GM21529 (cell line): ENCODE data around the gene PSMD9.
"Not testable (repeated sequence)": the region's sequence is repeated elsewhere in the genome, so short reads cannot be mapped to it uniquely, and the experiment has no call there.

ENCODE experiments used
- ATAC-seq: cut with Tn5 transposase; IDR thresholded peaks from one replicate; pipeline ENCODE4 v1.9.1; 2021; ENCODE audit not compliant: unreplicated experiment

Gene PSMD9

GRCh38 chr12:121872546-121873215 lies 15.9 kb upstream of the PSMD9 start:
- no peak for ATAC-seq

DNA sequence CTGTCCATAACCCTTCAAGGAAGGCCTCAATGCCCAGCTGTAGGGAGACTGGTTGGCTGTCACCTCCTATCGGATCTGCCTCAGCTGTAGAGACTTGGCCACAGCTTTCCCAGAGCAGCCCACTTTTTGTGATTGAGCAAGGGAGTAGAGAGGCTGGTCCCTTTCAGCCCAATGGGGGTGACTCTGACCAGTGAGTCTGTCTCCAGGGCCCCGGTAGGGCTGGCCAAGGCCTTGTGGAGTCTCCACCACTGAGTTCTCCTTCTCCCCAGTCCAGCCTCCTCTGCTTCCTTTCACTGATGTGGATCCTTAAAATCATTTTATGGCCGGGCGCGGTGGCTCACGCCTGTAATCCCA lies 15.4 kb upstream of the PSMD9 start:
- no peak for ATAC-seq

DNA sequence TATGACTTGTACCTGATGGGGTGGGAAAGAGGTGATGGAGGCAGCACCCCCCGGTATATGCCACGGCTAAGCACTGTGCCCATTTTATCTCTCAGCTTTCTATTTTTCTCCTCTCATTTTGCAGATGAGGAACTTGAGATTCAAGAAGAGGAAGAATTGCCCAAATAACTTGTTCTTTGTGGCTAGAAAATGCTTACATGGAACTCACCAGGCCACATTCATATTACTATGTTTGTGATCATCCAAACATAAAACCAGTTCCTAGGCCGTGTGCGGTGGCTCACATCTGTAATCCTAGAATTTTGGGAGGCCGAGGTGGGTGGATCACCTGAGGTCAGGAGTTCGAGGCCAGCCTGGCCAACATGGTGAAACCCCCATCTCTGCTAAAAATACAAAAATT lies 14.5 kb upstream of the PSMD9 start:
- ATAC-seq, result no peak

DNA sequence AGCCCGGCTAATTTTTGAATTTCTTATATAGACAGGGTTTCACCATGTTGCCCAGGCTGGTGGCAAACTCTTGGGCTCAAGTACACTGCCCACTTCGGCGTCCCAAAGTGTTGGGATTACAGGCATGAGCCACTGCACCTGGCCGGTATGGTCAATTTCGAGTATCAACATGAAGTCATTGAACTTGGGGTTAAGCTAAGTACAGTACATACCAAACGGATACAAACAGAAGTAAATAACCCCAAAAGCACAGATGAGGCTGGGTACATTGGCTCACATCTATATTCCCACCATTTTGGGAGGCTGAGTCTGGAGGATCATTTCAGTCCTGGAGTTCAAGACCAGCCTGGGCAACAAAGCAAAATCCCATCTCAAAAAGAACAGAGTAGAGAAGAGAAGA lies 13.0 kb upstream of the PSMD9 start:
- no peak for ATAC-seq

- ATAC-seq, result not testable (repeated sequence)
Measured at GRCh38 chr12:121876080-121876447, 12.5 kb upstream of the PSMD9 start.

- ATAC-seq, result no peak
Measured at GRCh38 chr12:121883315-121883660, 5.3 kb upstream of the PSMD9 start.

DNA sequence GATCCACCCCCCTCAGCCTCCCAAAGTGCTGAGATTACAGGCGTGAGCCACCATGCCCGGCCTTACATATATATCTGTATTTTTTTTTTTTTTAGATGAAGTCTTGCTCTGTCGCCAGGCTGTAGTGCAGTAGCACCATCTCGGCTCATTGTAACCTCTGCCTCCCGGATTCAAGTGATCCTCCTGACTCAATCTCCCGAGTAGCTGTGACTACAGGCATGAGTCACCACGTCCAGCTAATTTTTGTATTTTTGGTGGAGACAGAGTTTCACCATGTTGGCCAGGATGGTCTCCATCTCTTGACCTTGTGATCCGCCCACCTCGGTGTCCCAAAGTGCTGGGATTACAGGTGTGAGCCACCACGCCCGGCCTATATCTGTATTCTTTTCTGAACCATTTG lies 3.5 kb upstream of the PSMD9 start:
- ATAC-seq, result not testable (repeated sequence)

- ATAC-seq, result no peak
Measured at GRCh38 chr12:121888083-121888477, 510 bp upstream of the PSMD9 start.

- no peak for ATAC-seq
Measured at GRCh38 chr12:121889274-121889624, 659 bp downstream of the PSMD9 start.

DNA sequence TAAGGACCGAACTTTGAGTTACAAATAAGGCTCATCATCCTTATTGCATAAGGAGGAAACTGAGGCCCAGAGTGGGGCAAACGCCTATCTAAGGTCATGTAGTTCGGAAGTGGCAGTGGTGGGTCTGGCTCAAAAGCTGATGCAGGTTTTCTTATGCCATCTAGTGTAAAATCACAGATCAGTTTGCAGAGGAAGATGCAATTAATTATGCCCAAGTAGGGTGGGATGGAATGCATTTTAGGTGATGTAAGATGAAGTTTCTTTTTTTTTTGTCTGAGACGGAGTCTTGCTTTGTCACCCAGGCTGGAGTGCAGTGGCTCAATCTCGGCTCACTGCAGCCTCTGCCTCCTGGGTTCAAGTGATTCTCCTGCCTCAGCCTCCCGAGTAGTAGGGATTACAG lies 1.1 kb downstream of the PSMD9 start:
- not testable (repeated sequence) for ATAC-seq

DNA sequence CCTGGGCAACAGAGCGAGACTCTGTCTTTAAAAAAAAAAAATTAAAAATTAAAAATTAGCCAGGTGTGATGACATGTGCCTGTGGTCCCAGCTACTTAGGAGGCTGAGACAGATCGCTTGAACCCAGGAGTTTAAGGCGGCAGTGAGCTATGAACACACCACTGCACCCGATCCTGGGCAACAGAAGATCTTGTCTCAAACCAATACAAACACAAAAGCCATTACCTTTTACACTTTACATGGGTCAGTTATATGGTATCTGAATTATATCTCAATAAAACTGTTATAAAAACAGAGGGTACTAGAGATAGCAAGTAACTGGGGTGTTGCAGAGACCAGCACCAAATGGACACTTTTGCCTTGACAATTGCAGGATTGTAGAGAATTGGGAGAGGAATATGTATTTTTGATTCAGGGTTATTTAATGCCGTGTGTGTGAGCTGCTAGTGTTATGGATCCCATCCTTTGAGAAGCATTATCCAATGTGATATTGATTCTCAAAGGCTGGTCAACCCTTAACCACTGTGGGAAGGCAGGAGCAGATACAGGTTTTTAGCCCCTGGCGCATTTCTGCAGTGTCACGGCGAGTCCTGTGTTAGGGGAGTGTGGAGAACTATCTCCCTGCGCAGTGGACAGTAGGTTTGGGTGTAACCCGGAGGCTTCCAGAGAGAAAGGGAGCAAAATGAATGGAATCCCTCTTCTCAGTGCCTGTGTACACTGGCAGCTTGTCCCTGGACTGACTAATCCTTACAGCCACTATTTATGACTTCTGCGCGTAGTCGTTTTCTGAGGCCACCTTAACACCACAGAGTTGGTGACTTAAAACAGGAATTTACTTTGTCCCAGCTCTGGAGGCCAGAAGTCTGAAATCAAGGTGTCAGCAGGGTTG lies 4.3 kb downstream of the PSMD9 start:
- ATAC-seq, result no peak

GRCh38 chr12:121893961-121894460 lies 5.4 kb downstream of the PSMD9 start:
- no peak for ATAC-seq

DNA sequence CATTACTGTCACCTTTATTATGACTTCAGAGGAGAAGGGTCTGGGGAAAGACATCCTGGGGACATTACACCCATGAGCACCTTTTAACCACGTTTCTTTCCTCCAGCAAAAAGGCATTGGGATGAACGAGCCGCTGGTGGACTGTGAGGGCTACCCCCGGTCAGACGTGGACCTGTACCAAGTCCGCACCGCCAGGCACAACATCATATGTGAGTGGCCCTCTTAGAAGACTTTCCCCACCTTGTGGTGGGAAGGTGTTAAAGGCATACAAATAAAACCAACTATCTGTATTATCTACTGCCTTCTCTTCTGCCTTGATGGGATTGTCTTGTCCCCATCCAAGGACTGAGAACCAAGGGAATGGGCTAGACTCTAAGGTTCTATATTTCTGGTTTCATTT lies 6.0 kb downstream of the PSMD9 start:
- no peak for ATAC-seq

GRCh38 chr12:121898287-121898686 lies 9.7 kb downstream of the PSMD9 start:
- ATAC-seq, result no peak

DNA sequence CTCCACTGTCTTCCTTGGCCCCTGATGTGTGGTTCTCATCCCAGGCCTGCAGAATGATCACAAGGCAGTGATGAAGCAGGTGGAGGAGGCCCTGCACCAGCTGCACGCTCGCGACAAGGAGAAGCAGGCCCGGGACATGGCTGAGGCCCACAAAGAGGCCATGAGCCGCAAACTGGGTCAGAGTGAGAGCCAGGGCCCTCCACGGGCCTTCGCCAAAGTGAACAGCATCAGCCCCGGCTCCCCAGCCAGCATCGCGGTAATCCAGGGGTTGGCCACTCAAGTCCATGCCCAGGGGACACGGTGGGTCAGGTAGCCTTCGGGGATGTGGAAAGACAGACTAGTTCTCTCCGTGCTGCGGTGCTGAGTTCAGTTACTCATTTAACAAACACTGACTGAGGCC lies 11.0 kb downstream of the PSMD9 start:
- no peak for ATAC-seq

DNA sequence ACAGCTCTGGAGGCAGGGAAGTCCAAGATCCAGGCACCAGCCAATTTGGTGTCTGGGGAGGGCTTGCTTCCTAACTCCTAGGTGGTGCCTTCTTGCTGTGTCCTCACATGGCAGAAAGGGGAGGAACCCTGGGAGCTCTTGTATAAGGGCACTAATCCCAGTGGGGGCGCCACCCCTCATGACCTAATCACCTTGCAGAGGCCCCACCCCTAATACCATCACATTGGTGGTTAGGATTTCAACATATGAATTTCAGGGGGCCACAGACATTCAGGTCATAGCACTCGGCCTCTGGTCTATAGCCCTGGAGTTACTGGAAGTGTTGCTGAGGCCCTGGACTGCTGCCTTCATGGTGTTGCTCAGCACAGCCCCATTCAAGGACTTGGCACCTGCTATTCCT lies 14.6 kb downstream of the PSMD9 start:
- no peak for ATAC-seq

- no peak for ATAC-seq
Measured at GRCh38 chr12:121905746-121906145, 17.2 kb downstream of the PSMD9 start.

GRCh38 chr12:121908702-121909101 lies 20.1 kb downstream of the PSMD9 start:
- ATAC-seq, result no peak

GRCh38 chr12:121911824-121912585 lies 23.4 kb downstream of the PSMD9 start:
- no peak for ATAC-seq

DNA sequence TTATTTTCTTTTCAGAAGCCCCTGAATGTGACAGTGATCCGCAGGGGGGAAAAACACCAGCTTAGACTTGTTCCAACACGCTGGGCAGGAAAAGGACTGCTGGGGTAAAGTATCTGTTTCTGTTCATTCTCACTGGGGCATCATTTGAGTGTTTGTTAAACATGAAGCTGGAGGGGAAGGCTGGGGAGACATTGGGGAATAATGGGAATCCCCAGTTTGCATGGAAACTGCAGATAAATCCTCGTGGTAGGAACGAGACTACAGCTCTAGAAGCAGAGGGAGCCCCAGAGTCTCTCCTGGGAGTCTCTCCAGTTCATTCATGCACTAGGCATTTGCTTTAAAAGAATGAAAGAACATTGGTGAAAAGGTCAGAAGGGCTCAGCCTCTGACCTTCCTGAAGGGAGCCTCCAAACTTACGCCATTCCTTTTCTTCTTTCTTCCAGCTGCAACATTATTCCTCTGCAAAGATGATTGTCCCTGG lies 27.3 kb downstream of the PSMD9 start:
- ATAC-seq, result no peak

DNA sequence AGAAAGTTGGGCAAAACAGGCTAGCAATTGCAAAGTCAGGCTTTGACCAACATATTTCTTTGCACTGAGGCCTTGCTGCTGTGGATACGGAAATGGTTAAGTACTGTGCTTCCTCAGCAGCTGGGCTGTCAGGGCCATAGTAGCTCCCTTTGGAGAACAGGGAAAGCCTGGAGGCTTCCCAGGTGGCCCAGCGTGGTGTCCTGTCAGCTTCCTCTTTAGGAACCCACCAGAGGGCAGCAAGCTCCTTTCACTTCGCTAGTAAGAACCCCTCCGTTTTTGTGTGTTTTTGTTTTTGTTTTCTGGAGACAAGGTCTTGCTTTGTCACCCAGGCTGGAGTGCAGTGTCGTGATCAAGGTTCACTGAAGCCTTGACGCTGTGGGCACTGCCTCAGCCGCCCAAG lies 28.1 kb downstream of the PSMD9 start:
- no peak for ATAC-seq
